Endothelial cell of umbilical vein (primary cell): ENCODE data around the gene HBS1L. TPM values are rescaled to one million over a fixed set of nuclear protein-coding genes. Genes with fewer than 3 reads are reported as not detected.

ENCODE experiments used
- BruUV-seq: library from RNA; stranded (reverse); fragments of 400-500 nt; replicated peaks from 2 replicates; lab custom pipeline; 2021; lab: Mats Ljungman, UMichigan
- CTCF ChIA-PET: fragments of 300-600, 350-600 bp; sonication (Branson Sonifier 250); formaldehyde crosslinking; loops from one replicate; lab custom pipeline; 2021; ENCODE audit warnings: antibody characterized with exemption, inconsistent platforms; lab: Charles Lee
- POLR2A ChIA-PET: fragments of 300-600, 350-600 bp; sonication (Branson Sonifier 250); formaldehyde crosslinking; loops from one replicate; lab custom pipeline; 2021; ENCODE audit warnings: antibody characterized with exemption, inconsistent platforms; lab: Charles Lee
- DNase-seq: peaks from one replicate; pipeline ENCODE4 v3.0.0-alpha.2; 2011; ENCODE audit warnings: low read depth, low spot score
- FAIRE-seq: peaks from 2 replicates; lab custom pipeline; 2011; peaks lifted over from hg19 to GRCh38; lab: Jason Lieb, UNC
- H2AFZ ChIP-seq: 2 replicates; pipeline ENCODE4 v1.6.0; 2012; ENCODE audit warnings: low read depth, low read length, control low read depth, inconsistent platforms
- H3K27ac ChIP-seq: 2 replicates; pipeline ENCODE4 v1.5.1; 2011; ENCODE audit warnings: low read depth, mild to moderate bottlenecking, control low read depth, low read length, moderate library complexity; ENCODE audit not compliant: insufficient read depth
- H3K27me3 ChIP-seq, 2 experiments: 2 replicates each; pipeline versions ENCODE4 v1.6.0 to v1.6.1; 2011; ENCODE audit warnings: low read length in 2 of 2, mixed read lengths in 1 of 2; ENCODE audit not compliant: control insufficient read depth in 2 of 2, insufficient read depth in 2 of 2
- H3K36me3 ChIP-seq, 2 experiments: 2 replicates in 1 of 2; 3 replicates in 1 of 2; pipeline ENCODE4 v1.5.1; 2011; ENCODE audit warnings: low read length in 2 of 2, mild to moderate bottlenecking in 1 of 2, moderate library complexity in 1 of 2; ENCODE audit not compliant: control insufficient read depth in 2 of 2, insufficient read depth in 2 of 2; ENCODE audit errors: extremely low read depth in 1 of 2
- H3K4me1 ChIP-seq: 3 replicates; pipeline ENCODE4 v1.5.1; 2011; ENCODE audit warnings: mild to moderate bottlenecking, low read length; ENCODE audit not compliant: control insufficient read depth, insufficient read depth; ENCODE audit errors: extremely low read depth
- H3K4me2 ChIP-seq: 2 replicates; pipeline ENCODE4 v1.6.1; 2011; ENCODE audit warnings: low read length, control low read depth, mixed read lengths; ENCODE audit not compliant: insufficient read depth
- H3K4me3 ChIP-seq, 3 experiments: fragments of 200-600 bp in 1 of 3; sonication (generic), shearing (Covaris generic) in 1 of 3; replicated peaks in 1 of 3; 2 replicates each; pipeline ENCODE4 v1.5.1; 2011 to 2016; ENCODE audit warnings: control low read depth in 3 of 3, low read length in 3 of 3, mild to moderate bottlenecking in 2 of 3, inconsistent platforms in 1 of 3, low read depth in 1 of 3, moderate library complexity in 1 of 3; ENCODE audit not compliant: insufficient read depth in 1 of 3
- H3K79me2 ChIP-seq: 2 replicates; pipeline ENCODE4 v1.6.0; 2012; ENCODE audit warnings: low read length, inconsistent platforms; ENCODE audit not compliant: control insufficient read depth, insufficient read depth
- H3K9ac ChIP-seq: replicated peaks from 2 replicates; pipeline ENCODE3; 2011; ENCODE audit warnings: low read length, control low read depth; ENCODE audit not compliant: insufficient read depth; ENCODE audit errors: extremely low read depth
- H3K9me1 ChIP-seq: replicated peaks from 3 replicates; pipeline ENCODE4 v1.6.0; 2011; ENCODE audit warnings: mild to moderate bottlenecking, low read length; ENCODE audit not compliant: control insufficient read depth, insufficient read depth; ENCODE audit errors: extremely low read depth
- H3K9me3 ChIP-seq: replicated peaks from 2 replicates; pipeline ENCODE4 v1.5.1; 2012; ENCODE audit warnings: low read length, inconsistent platforms; ENCODE audit not compliant: control insufficient read depth, insufficient read depth
- H4K20me1 ChIP-seq: replicated peaks from 2 replicates; pipeline ENCODE3; 2011; ENCODE audit warnings: mild to moderate bottlenecking, low read length; ENCODE audit not compliant: control insufficient read depth, insufficient read depth; ENCODE audit errors: extremely low read depth
- CTCF ChIP-seq, 2 donors: IDR thresholded peaks; 1 replicate in 1 of 2; 2 replicates in 1 of 2; pipeline ENCODE4 v1.5.1; 2011; ENCODE audit warnings: low read length in 2 of 2, mild to moderate bottlenecking in 2 of 2, moderate library complexity in 2 of 2, control low read depth in 1 of 2, inconsistent platforms in 1 of 2, low read depth in 1 of 2; ENCODE audit not compliant: insufficient read depth in 1 of 2; ENCODE audit errors: extremely low read depth in 1 of 2
- EZH2 ChIP-seq: IDR thresholded peaks from 2 replicates; pipeline ENCODE4 v1.6.1; 2012; ENCODE audit warnings: borderline replicate concordance, low read depth, mild to moderate bottlenecking, moderate library complexity, low read length, inconsistent platforms; ENCODE audit not compliant: severe bottlenecking
- FOS ChIP-seq: IDR thresholded peaks from 2 replicates; pipeline ENCODE4 v1.6.1; 2011; ENCODE audit warnings: mild to moderate bottlenecking, low read length, moderate library complexity, borderline replicate concordance; ENCODE audit not compliant: insufficient read depth
- GATA2 ChIP-seq: IDR thresholded peaks from 2 replicates; pipeline ENCODE4 v1.7.0; 2011; ENCODE audit warnings: low read depth, mild to moderate bottlenecking, moderate library complexity, mixed read lengths, low read length; ENCODE audit not compliant: insufficient read length, insufficient read depth
- JUN ChIP-seq: IDR thresholded peaks from 2 replicates; pipeline ENCODE4 v1.6.1; 2011; ENCODE audit warnings: borderline replicate concordance, low read depth; ENCODE audit not compliant: insufficient read length, insufficient read depth
- MAX ChIP-seq: IDR thresholded peaks from 2 replicates; pipeline ENCODE4 v1.6.1; 2011; ENCODE audit not compliant: insufficient read depth, insufficient read length
- MYC ChIP-seq: IDR thresholded peaks from one replicate; pipeline ENCODE4 v1.6.1; 2011; ENCODE audit warnings: mild to moderate bottlenecking, low read depth, low read length
- POLR2A ChIP-seq: IDR thresholded peaks from 2 replicates; pipeline ENCODE4 v1.6.1; 2012; ENCODE audit warnings: low read depth, mild to moderate bottlenecking, control low read depth, low read length
- POLR2AphosphoS5 ChIP-seq: IDR thresholded peaks from 2 replicates; pipeline ENCODE4 v1.6.1; 2012; ENCODE audit warnings: low read depth, mild to moderate bottlenecking, control low read depth, low read length, moderate library complexity; ENCODE audit not compliant: insufficient read depth
- dilution Hi-C: fragments of 300-500 bp; cut with MboI; formaldehyde crosslinking; loops from one replicate; pipeline ENCODE4 v1.15.0; 2019; ENCODE audit warnings: low sequenced_read_pairs; ENCODE audit not compliant: extremely low pct_ligation_motif_present
- intact Hi-C: fragments of 100-400 bp; cut with micrococcal nuclease; formaldehyde crosslinking; loops from one replicate; pipeline ENCODE4 v1.10.0; 2022
- polyA plus RNA-seq, 4 experiments: library from polyadenylated mRNA; depleted of rRNA in 3 of 4; stranded (reverse) in 3 of 4; unstranded in 1 of 4; fragments of >200 nt; gene quantifications; 2 replicates each; pipeline versions ENCODE4 v1.2.1 to v1.2.3, GENCODE V29; 2011 to 2012; ENCODE audit warnings: missing spikeins in 1 of 4
- total RNA-seq: library from RNA; stranded (reverse); gene quantifications from 2 replicates; pipeline ENCODE4 v1.2.3, GENCODE V29; 2021

HBS1L gene
- total and polyA plus RNA-seq, 2 donors (not counting 3 experiments of a cell fraction or from before 2014, with no cell fraction given): 23.7 to 74.6 TPM

- no peak for DNase-seq
- CTCF ChIA-PET: interaction anchor here (1.1 to 1.4 kb wide), 3 partner anchors 19 to 1036 kb away, joined by 3 to 7 read pairs (median 4); no protein-coding TSS in a partner anchor
- POLR2A ChIA-PET: no interaction called here
- no TSS peak for BruUV-seq
- Histone ChIP-seq H3K9me1 (no peaks in the 10 kb centered on the region), H3K27me3 (no peaks in the 10 kb centered on the region), H3K4me3 (no peak overlapping the region), H3K4me1 (no peaks in the 10 kb centered on the region), H3K9me3 (no peaks in the 10 kb centered on the region), H3K27ac (no peak overlapping the region), H3K79me2 (no peaks in the 10 kb centered on the region), H3K4me2 (no peak overlapping the region), H3K36me3 (no peaks in the 10 kb centered on the region), H2AFZ (no peak overlapping the region), H3K9ac (no peak overlapping the region), H4K20me1 (no peaks in the 10 kb centered on the region)
- TF ChIP-seq MAX (no peak), JUN (no peak), MYC (no peak), EZH2 (no peak), POLR2A (no peak), CTCF (IDR thresholded peaks at IDR 0.05; ENCODE audit: extremely low read depth in 1 of 2, insufficient read depth in 1 of 2, low read depth in 1 of 2, low read length in 2 of 2) (no peak), POLR2AphosphoS5 (no peak), FOS (no peak), GATA2 (no peak)
- FAIRE-seq: no peak
- dilution Hi-C loops (no loop called here), intact Hi-C loops (no loop called here)
Measured at GRCh38 chr6:134959603-134960002, 95.0 kb downstream of the HBS1L start.
